ENCODE results near the gene MYOZ2.
"Not testable (repeated sequence)": the region's sequence is repeated elsewhere in the genome, so short reads cannot be mapped to it uniquely, and the experiment has no call there.

MYOZ2 gene

DNA sequence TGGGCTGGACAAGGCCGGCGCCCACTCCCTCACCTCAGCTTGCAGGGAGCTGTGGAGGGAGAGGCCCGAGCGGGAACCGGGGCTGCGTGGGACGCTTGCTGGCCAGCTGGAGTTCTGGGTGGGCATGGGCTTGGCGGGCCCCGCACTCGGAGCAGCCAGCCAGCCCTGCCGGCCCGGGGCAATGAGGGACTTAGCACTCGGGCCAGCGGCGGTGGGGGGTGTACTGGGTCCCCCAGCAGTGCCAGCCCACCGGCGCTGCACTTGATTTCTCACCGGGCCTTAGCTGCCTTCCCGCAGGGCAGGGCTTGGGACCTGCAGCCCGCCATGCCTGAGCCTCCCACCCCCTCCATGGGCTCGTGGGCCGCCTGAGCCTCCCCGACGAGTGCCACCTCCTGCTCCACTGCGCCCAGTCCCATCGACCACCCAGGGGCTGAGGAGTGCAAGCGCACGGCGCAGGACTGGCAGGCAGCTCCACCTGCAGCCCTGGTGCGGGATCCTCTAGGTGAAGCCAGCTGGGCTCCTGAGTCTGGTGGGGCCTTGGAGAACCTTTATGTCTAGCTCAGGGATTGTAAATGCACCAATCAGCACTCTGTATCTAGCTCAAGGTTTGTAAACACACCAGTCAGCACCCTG, 38.2 kb downstream of the MYOZ2 start:
- DNase-seq; in situ Hi-C loops (cut with HindIII; ENCODE audit: low pct_ligation_motif_present, low pct_unique_long_range_greater_than_20kb, low sequenced_read_pairs): not testable (repeated sequence)

DNA sequence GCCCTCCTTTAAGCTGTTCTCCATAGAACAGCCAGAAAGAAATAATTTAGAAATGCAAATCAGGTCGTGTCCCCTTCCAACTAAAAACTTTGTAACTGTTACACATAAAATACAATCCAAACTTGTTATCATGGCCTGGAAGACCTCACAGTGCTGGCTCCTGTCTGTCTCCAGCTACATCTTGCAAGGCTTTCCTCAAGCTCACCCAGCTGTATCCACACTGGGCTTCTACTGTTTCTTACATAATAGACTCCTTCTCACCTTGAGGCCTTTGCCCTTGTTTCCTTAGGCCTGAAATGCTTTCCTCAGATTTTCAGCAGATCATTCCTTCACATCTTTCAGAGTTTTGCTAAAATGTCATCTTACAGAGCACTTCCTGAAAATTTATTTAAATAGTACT, 43.4 kb downstream of the MYOZ2 start:
- in situ Hi-C loops (cut with HindIII; ENCODE audit: low pct_ligation_motif_present, low pct_unique_long_range_greater_than_20kb, low sequenced_read_pairs) = no loop called here
- DNase-seq = no peak

DNA sequence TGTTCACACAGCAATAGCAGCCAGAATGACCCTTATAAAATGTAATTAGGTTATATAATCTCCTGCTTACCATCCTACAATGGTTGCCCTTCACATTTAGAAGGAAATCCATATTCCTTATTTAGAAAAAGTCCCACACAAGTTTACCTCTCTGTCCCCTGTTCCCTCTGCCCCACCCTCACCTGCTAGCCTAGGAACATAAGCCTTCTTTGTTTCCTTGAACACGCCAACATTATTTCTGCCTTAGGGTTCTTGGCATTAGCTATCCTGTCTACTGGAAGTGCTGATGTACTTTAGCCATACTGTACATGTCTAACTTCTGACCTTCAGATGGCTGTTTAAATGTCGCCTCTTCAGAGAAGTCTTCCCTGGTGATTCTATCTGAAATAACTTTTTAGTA, 48.5 kb downstream of the MYOZ2 start:
- in situ Hi-C loops (cut with HindIII; ENCODE audit: low pct_ligation_motif_present, low pct_unique_long_range_greater_than_20kb, low sequenced_read_pairs) = no loop called here
- DNase-seq = no peak

DNA sequence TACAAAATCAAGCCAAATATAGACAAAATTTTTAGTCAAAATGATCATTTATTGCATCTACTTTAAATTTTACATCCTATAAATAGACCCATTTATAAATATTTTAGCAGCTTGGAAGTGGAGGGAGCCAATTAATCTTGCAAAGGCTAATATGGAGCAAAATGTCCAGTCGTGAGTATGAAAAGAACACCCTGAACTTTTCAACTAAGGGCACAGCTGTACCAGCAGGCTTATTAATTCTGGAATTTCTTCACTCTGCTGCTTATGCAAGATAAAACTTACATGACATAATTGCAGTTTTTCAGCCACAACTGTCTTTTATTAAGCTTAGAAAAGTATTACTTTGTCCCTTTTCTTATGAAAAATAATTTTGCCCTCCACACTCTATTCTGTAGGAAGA, 54.0 kb downstream of the MYOZ2 start:
- DNase-seq = no peak
- in situ Hi-C loops (cut with HindIII; ENCODE audit: low pct_ligation_motif_present, low pct_unique_long_range_greater_than_20kb, low sequenced_read_pairs) = no loop called here

DNA sequence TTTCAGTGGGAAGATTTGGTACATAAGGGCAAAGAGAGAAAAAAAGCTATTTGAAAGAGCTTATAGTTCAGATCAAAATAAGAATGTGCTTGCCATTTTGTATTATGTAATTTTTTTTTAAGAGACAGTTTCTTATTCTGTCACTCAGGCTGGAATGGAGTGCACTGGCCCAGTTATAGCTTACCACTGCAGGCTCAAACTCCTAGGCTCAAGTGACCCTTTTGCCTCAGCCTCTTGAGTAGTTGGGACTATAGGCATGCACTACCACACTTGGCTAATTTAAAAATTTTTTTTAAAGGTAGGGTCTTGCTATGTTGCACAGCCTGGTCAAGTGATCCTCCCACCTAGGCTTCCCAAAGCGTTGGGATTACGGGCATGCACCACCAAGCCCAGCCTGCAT, 54.7 kb downstream of the MYOZ2 start:
- in situ Hi-C loops (cut with HindIII; ENCODE audit: low pct_ligation_motif_present, low pct_unique_long_range_greater_than_20kb, low sequenced_read_pairs) = no loop called here

DNA sequence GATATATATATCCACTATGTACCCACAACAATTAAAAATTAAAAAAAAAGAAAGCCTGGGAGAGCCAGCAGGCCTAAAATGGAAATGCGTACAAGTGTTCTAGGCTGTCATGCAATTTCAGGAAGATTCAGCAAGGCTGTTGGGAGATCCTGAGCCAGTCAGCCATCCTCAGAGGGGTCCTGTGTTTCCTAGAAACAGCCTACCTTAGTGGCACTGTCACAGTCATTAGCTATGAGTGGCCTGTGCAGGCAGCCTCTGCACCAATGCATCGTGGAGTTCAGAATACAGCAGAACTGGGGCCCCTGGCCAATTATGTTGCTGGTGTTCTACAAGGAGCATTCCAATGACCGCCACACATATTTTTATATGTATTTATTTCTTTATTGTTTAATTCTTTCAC, 55.9 kb downstream of the MYOZ2 start:
- no peak for DNase-seq
- in situ Hi-C loops (cut with HindIII; ENCODE audit: low pct_ligation_motif_present, low pct_unique_long_range_greater_than_20kb, low sequenced_read_pairs) = no loop called here

More for the DNA sequence above, 54.7 kb downstream of the MYOZ2 start:
- no peak for DNase-seq

DNA sequence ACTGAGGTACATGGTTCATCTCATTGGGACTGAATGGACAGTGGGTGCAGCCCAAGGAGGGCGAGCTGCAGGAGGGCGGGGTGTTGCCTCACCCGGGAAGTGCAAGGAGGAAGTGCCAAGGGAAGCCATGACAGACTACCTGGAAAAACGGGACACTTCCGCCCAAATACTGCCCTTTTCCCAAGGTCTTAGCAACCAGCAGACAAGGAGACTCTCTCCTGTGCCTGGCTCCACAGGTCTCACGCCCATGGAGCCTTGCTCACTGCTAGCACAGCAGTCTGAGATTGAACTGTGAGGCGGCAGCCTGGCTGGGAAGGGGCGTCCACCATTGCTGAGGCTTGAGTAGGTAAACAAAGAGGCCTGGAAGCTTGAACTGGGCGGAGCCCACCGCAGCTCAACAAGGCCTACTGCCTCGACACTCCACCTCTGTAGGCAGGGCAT, 62.2 kb downstream of the MYOZ2 start:
- in situ Hi-C loops (cut with HindIII; ENCODE audit: low pct_ligation_motif_present, low pct_unique_long_range_greater_than_20kb, low sequenced_read_pairs) = no loop called here

DNA sequence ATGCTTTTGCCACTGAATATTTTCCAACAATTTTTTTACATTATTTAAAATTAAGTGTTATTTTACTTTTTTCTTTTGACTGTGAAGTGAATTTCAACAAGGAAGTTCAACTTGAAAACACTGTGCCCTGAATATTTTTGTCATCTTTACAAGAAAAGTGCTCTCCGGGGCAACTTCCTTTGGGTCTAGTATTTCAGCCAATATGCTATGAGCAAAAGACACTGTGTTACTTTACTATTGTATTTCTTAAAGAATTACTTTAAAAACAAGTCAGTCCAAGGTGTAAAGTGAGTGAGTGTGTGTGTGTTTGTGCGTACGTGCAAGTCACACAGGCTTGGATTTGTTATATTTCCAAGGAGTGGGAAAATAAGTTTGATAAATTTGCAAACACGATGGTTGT, 69.3 kb downstream of the MYOZ2 start:
- no peak for DNase-seq
- in situ Hi-C loops (cut with HindIII; ENCODE audit: low pct_ligation_motif_present, low pct_unique_long_range_greater_than_20kb, low sequenced_read_pairs) = no loop called here

More for the DNA sequence above, 62.2 kb downstream of the MYOZ2 start:
- DNase-seq = no peak

DNA sequence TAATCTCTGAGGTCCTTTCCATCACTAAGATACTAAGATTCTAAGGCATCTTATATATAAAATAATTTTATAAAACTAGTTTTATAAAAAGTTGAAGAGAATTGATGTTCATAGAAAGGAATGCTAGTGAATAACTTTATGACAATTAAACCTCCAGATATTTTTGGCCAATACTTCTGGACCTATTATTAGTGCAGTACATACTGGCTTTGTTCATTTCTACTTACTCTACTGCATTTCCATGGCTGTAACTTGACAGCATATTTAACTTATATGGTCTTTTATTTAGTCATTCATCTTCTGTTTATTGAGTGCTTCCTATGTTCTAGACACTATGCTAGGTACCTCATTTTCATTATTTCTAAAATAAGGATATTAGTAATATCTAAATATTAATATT, 70.1 kb downstream of the MYOZ2 start:
- no peak for DNase-seq
- in situ Hi-C loops (cut with HindIII; ENCODE audit: low pct_ligation_motif_present, low pct_unique_long_range_greater_than_20kb, low sequenced_read_pairs) = no loop called here

DNA sequence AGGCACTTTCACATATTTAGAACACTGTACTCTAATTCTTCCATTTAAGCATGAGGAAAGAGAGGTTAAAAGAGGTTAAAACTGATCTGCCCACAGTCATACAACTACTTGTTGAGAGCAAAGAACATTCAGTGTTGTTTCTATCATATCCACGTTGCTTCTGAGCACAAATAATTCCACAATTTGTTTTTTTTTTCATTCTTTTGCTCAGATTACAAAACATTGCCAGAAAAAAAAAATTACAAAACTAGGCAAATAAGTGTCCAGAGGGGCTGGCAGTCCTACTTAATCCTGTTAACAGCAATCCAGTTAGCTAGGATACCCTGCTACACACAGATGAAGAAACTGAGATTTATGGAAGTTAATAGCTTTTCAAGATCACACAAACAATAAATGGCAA, 70.5 kb downstream of the MYOZ2 start:
- no peak for DNase-seq
- in situ Hi-C loops (cut with HindIII; ENCODE audit: low pct_ligation_motif_present, low pct_unique_long_range_greater_than_20kb, low sequenced_read_pairs) = no loop called here

DNA sequence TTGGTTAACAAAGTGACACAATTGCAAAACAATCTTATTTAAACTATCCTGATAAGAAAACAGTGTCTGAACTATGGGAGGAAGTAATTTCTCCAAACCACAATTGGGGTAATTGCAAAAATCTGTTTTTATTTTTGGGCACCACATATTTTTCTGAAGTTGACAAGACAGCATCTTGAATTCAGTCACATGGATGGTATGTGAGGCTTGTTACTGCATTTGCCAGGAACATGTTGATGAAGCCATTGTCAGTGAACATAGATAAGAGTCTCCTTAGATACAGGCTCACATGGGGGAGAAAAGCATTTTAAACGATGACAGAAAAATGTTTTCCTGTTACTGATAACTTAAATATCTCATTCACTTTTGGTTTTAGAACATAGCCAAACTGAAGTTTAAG, 71.4 kb downstream of the MYOZ2 start:
- in situ Hi-C loops (cut with HindIII; ENCODE audit: low pct_ligation_motif_present, low pct_unique_long_range_greater_than_20kb, low sequenced_read_pairs) = no loop called here
- no peak for DNase-seq

DNA sequence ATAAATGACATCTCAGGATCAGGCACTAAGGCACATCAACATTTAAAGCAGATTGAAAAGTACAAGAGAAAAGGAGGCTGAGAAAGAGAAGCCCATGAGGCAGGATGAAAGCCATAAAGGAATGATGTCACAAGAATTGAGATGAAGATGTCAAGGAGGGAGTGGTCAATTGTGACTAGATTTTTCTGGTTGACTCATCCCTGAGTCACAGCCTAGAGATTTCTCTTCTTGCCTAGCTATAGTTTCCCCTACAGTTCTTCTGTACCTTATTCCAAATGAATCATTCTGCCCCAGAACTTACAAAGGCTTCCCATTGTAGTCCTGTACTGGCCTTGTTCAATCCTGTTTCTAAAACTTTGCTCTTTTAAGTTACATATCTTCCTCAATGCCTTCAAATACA, 73.4 kb downstream of the MYOZ2 start:
- in situ Hi-C loops (cut with HindIII; ENCODE audit: low pct_ligation_motif_present, low pct_unique_long_range_greater_than_20kb, low sequenced_read_pairs) = no loop called here
- peak; percentile 86 for DNase-seq

DNA sequence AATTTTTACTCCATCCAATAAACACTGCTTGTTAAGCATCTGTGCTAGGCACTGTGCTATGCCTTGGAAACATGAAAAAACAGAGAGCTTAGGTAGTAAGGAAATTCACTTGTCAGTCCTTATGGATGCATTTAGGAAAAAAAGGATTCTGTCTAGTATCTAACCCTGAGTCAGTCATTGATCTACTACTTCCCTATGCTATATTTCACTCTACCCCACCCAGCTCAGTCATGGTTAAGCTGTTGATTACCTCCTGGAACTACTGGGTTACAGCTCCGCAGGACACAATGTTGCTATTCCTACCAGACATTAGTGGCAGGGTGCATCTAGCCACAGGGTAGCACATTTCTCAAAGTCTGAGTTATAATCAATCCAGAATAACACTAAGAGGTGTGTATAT, 74.0 kb downstream of the MYOZ2 start:
- no peak for DNase-seq
- in situ Hi-C loops (cut with HindIII; ENCODE audit: low pct_ligation_motif_present, low pct_unique_long_range_greater_than_20kb, low sequenced_read_pairs) = no loop called here

DNA sequence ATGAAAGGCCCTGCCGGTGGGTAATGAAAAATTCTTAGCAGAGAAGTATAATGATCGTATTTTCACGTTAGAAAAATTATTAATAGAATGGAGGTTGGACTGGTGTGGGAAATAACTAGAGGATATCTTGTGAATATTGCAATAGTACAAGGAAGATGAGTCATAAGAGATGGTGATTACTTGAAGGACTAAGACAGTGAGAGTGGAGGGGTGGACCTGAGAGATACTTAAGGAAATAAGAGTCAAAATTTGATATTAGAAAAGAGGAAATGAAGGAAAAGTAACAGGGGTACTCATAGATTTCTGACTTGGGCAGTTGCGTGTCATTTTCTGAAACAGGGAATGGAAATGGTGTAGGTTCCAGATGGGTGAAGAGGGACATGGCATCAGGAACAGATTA, 75.1 kb downstream of the MYOZ2 start:
- DNase-seq = no peak
- in situ Hi-C loops (cut with HindIII; ENCODE audit: low pct_ligation_motif_present, low pct_unique_long_range_greater_than_20kb, low sequenced_read_pairs) = no loop called here

DNA sequence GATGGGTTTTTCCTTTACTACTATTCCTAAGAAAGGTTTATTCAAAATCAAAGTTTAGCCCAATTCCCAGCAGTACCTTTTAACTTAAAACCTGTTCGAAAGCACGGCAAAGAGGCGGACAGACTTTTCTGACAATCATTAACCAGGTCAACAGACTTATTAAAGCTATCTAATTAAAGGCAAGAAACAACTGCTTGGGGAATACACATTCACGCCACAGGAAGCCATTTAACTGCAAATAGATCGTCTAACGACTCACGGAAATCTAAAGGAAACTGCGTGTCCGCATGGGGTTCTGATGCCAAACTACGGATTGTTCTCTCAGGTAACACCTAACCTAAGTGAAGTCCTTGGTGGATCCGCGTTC, 76.2 kb downstream of the MYOZ2 start:
- no peak for DNase-seq
- in situ Hi-C loops (cut with HindIII; ENCODE audit: low pct_ligation_motif_present, low pct_unique_long_range_greater_than_20kb, low sequenced_read_pairs) = no loop called here

DNA sequence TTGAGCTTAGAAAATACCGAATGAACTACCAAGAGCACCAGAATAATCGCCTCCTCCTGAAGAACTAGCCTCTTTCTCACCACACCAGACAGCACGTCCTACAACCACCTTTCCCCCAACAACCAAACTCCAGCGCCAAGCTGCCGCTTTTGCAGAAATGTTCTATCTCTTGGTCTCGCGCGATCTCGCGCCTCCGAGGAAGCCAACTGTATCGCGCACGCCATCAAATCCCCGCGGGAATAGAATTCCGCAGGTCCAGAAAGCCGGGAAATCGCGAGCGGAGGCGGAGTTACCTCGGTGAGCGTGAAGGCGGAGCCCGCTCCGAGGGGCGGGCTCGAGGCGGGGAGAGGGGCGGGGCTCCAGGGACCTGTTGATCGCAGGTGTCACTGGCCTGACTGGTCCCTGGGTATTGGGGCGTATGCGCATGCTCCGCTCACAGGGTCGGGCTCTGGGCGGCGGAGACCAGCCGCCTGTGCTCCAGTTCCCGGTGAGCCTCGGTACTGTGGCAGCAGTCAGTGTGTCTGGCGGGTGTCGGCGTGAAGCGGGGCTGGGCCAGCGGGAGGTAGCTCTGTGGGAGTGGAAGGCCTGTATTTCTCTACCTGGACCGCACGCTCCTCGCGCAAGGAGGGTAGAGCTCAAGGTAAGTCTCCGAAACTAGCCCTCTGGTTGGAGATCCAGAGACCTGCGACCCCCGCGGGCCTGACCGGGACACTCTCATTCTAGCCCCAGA, 76.8 kb downstream of the MYOZ2 start, which contains the start of gene USP53:
Gene USP53, plus strand, starts transcription at position 480 of the 730 bp plus-strand sequence. CDS start 27,047 bp downstream, outside the sequence.
- peak; percentile 98 for DNase-seq
- in situ Hi-C loops (cut with HindIII; ENCODE audit: low pct_ligation_motif_present, low pct_unique_long_range_greater_than_20kb, low sequenced_read_pairs) = no loop called here

DNA sequence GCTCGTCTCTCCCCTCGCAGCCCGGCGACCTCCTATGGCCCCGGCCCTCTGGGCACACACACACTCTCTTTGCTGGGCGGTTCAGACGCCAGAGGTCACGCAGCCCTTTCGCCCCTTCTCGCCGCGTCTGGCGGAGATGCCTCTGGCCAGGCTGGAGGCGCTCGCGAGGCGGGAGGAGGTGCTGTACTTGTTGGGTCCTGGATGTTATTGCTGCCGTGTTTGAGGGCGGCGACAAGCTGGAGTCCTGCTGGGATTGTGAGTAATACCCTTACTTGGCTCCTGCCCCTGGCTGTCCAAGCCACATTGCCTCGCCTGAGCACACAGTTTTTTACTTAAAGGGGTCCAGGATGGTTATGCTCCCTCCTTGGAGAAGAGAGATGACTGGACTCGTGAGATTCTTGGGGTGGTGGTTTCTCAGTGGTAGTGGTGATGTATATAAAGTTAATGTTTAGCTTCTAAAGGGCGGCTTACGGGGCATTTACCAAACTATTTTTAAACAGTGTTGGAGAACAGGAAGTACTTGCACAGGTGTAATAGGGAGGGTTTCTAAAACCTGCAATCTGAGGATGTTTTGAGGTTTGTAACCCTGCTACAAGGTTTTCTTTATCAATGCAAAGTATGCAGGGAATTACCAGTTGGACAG, 77.5 kb downstream of the MYOZ2 start:
- DNase-seq = peak; percentile 92
- in situ Hi-C loops (cut with HindIII; ENCODE audit: low pct_ligation_motif_present, low pct_unique_long_range_greater_than_20kb, low sequenced_read_pairs) = no loop called here

DNA sequence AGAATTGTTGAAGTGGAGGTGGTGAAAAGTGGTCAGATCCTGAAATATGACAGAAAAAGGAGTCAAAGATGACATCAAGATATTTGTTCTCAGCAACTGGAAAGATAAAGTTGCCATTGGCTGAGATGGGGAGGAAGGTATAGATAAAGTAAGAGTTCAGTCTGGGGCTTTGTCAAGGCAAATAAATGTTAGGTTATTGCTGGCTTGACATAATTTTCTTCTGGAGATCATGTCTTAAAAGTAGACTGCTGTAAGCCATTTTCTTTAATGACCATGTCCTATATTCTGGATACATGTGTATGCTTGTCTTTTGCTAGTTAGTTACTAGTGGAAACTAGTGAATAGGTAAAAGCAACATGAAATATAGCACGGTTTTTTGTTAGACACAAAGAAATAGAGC, 82.5 kb downstream of the MYOZ2 start:
- in situ Hi-C loops (cut with HindIII; ENCODE audit: low pct_ligation_motif_present, low pct_unique_long_range_greater_than_20kb, low sequenced_read_pairs) = no loop called here
- no peak for DNase-seq

DNA sequence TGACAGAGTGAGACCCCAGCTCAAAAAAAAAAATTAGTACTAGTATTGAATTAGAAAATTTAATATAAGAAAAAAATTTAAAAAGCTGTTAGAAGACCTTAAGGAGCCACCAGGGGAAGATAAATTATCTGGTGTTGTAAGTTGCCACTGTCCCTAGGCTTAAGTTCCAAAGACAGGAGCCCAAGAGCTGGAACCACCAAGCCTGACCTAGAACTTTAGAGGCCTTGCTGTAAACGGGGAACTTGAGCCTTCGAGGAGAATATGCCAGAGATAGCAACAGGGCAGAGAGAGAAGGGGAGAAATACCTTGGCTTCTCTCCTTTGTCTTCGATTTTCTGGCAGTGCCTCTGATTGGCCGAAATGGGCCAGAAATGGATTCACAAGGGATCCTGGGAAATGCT, 85.8 kb downstream of the MYOZ2 start:
- in situ Hi-C loops (cut with HindIII; ENCODE audit: low pct_ligation_motif_present, low pct_unique_long_range_greater_than_20kb, low sequenced_read_pairs) = no loop called here
- no peak for DNase-seq

DNA sequence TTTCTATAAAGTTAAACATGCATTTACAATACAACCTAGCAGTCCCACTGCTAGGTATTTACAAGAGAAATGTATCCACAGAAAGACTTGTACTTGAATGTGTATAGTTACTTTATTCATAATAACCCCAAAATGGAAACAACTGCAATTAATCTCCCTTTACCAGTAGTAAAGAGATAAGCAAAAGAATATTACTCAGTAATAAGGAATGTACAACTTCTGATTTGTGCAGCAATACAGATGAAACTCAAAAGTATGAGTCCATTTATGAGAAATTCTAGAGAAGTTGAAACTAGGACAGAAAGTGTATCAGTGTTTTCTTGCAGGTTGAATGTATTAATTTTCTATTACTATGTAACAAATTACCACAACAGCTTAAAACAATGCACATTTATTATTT, 92.1 kb downstream of the MYOZ2 start:
- no peak for DNase-seq
- in situ Hi-C loops (cut with HindIII; ENCODE audit: low pct_ligation_motif_present, low pct_unique_long_range_greater_than_20kb, low sequenced_read_pairs) = no loop called here
